Osteocyte (in vitro differentiated cells): ENCODE measurements around the gene TESK2. TPM values are rescaled to one million over a fixed set of nuclear protein-coding genes. Genes with fewer than 3 reads are reported as not detected.

Experiments used
- DNase-seq: peaks from one replicate; pipeline ENCODE4 v3.0.0; 2021; ENCODE audit warnings: mixed read lengths; ENCODE audit not compliant: unreplicated experiment; ENCODE audit errors: extremely low spot score
- H3K27ac Mint-ChIP-seq: one replicate; pipeline ENCODE4 v1.8.0; 2021; ENCODE audit warnings: mild to moderate bottlenecking, mixed read lengths; ENCODE audit not compliant: unreplicated experiment
- H3K27me3 Mint-ChIP-seq: one replicate; pipeline ENCODE4 v1.8.0; 2021; ENCODE audit warnings: mixed read lengths; ENCODE audit not compliant: unreplicated experiment
- H3K36me3 Mint-ChIP-seq: one replicate; pipeline ENCODE4 v1.8.0; 2021; ENCODE audit warnings: mixed read lengths; ENCODE audit not compliant: unreplicated experiment
- H3K4me1 Mint-ChIP-seq: one replicate; pipeline ENCODE4 v1.8.0; 2021; ENCODE audit warnings: mixed read lengths; ENCODE audit not compliant: unreplicated experiment
- H3K4me3 Mint-ChIP-seq: one replicate; pipeline ENCODE4 v1.8.0; 2021; ENCODE audit warnings: mild to moderate bottlenecking, moderate library complexity, mixed read lengths; ENCODE audit not compliant: unreplicated experiment
- H3K9me3 Mint-ChIP-seq: one replicate; pipeline ENCODE4 v1.8.0; 2021; ENCODE audit warnings: mixed read lengths; ENCODE audit not compliant: unreplicated experiment
- total RNA-seq: library from RNA; stranded (reverse); gene quantifications from 2 replicates; pipeline ENCODE4 v1.2.1, GENCODE V29; 2021
- TF ChIP-seq, protein P1 (sequence below): fragments of 200-600 bp; sonication (generic); IDR thresholded peaks from 2 replicates; pipeline ENCODE4 v1.5.0; 2021; ENCODE audit warnings: antibody characterized with exemption, mild to moderate bottlenecking, moderate library complexity

The TESK2 gene
- total RNA-seq, 1 donor from 2014 or later: 2.7 TPM

DNA sequence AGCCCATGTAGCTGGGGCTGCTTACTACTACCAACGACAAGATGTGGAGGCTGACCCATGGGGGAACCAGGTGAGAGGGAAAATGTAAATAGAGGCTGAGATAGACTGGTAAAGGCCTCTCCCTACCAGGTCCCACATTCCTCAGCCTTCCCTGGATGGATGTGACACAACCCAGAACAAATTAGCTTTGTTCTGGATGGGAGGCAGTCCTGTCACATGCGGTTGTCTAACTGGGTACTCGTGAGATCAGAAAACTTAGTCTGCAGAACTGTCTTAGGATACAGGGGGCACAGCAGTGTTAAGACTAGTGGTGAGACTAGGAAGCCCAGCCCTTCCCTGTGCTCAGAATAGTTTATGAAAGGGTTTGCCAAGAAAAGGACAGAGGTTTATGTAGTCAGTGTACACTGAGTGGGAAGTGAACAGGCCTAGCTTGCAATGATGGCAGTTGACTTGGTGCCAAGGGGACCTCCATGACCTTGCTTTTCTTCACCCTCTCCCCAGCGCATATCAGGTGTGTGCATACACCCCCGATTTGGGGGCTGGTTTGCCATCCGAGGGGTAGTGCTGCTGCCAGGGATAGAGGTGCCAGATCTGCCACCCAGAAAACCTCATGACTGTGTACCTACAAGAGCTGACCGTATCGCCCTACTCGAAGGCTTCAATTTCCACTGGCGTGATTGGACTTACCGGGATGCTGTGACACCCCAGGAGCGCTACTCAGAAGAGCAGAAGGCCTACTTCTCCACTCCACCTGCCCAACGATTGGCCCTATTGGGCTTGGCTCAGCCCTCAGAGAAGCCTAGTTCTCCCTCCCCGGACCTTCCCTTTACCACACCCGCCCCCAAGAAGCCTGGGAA, 17.6 kb upstream of the TESK2 start:
- TF ChIP-seq, protein P1, sequence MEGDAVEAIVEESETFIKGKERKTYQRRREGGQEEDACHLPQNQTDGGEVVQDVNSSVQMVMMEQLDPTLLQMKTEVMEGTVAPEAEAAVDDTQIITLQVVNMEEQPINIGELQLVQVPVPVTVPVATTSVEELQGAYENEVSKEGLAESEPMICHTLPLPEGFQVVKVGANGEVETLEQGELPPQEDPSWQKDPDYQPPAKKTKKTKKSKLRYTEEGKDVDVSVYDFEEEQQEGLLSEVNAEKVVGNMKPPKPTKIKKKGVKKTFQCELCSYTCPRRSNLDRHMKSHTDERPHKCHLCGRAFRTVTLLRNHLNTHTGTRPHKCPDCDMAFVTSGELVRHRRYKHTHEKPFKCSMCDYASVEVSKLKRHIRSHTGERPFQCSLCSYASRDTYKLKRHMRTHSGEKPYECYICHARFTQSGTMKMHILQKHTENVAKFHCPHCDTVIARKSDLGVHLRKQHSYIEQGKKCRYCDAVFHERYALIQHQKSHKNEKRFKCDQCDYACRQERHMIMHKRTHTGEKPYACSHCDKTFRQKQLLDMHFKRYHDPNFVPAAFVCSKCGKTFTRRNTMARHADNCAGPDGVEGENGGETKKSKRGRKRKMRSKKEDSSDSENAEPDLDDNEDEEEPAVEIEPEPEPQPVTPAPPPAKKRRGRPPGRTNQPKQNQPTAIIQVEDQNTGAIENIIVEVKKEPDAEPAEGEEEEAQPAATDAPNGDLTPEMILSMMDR: no peak
- H3K9me3 Mint-ChIP-seq: no peaks in the 10 kb centered on the region
- peaks cover 27% of the 10 kb centered on the region for H3K36me3 Mint-ChIP-seq
- H3K4me3 Mint-ChIP-seq: no peak overlapping the region
- no peaks in the 10 kb centered on the region for H3K27me3 Mint-ChIP-seq
- DNase-seq: no peak
- H3K27ac Mint-ChIP-seq: peak overlapping the region; percentile 47
- no peaks in the 10 kb centered on the region for H3K4me1 Mint-ChIP-seq

DNA sequence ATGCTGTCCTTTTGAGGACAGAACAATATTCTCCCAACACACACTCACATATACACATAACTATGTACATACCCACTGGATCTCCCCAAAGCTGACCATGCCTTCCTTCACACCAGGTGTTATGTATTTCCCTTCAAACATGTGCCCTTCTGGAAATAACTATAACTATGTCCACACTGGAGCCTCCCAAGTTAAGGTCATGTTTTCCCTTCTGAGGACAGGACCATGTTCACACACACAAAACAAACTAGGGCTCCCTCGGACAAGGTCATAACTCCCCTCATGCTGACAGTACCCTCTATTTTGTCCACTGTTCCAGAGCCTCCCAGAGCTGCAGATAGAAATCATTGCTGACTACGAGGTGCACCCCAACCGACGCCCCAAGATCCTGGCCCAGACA, 16.9 kb upstream of the TESK2 start:
- H3K27me3 Mint-ChIP-seq: no peaks in the 10 kb centered on the region
- H3K4me3 Mint-ChIP-seq: no peak overlapping the region
- TF ChIP-seq, protein P1: no peak
- no peaks in the 10 kb centered on the region for H3K9me3 Mint-ChIP-seq
- peaks cover 22% of the 10 kb centered on the region for H3K36me3 Mint-ChIP-seq
- peak overlapping the region; percentile 20 for H3K27ac Mint-ChIP-seq
- DNase-seq: no peak
- H3K4me1 Mint-ChIP-seq: no peaks in the 10 kb centered on the region

DNA sequence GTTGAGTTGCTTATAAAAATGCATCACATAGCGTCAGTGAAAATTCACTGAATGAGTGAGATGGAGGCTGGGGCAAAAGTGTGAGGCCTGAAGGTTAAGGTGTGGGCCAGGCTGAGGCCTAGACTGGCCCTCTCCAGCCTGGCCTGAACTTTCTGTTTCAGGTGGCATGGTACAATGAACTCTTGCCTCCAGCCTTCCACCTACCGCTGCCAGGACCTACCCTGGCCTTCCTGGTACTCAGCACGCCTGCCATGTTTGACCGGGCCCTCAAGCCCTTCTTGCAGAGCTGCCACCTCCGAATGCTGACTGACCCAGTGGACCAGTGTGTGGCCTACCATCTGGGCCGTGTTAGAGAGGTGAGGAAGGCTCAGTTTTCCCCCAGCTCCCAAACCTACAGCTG, 16.2 kb upstream of the TESK2 start:
- Mint-ChIP-seq H3K36me3 (peaks cover 20% of the 10 kb centered on the region), H3K4me3 (no peak overlapping the region), H3K9me3 (no peaks in the 10 kb centered on the region), H3K27me3 (no peaks in the 10 kb centered on the region), H3K4me1 (no peaks in the 10 kb centered on the region), H3K27ac (no peak overlapping the region)
- TF ChIP-seq, protein P1: no peak
- DNase-seq: no peak

DNA sequence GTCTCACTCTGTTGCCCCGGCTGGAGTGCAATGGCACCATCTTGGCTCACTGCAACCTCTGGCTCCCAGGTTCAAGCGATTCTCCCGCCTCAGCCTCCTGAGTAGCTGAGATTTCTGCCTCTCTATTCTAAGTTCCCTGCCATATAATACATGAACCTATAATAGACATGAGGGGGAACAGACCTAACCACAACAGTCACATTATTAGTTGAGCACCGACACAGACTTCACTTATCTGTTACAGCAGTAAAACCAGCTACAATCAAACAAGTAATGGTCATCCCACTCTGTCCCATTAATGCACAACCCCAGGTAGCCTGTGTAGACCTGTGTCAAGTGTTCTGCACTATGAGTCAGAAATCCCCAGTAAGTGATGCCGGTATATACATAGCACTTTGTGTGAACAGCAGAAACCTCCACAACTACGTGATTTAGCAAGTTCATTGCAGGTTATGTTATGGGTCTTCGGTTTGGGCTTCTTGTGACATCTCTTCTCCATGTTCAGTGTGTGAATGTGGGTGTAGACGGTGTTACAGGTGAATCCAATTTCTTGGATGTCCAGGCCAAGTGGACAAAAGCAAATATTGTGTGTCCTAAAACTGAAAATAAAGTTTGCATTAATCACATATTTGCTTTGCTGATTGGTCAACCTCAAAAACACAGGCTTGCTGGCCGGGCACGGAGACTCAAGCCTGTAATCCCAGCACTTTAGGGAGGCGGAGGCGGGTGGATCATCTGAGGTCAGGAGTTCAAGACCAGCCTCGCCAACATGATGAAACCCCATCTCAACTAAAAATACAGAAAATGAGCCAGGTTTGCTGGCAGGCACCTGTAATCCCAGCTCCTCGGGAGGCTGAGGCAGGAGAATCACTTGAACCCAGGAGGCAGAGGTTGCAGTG, 12.7 kb upstream of the TESK2 start:
- TF ChIP-seq, protein P1: no peak
- Mint-ChIP-seq H3K27ac (no peak overlapping the region), H3K36me3 (no peaks in the 10 kb centered on the region), H3K4me1 (peaks cover 23% of the 10 kb centered on the region), H3K4me3 (no peak overlapping the region), H3K9me3 (no peaks in the 10 kb centered on the region), H3K27me3 (no peaks in the 10 kb centered on the region)
- no peak for DNase-seq

DNA sequence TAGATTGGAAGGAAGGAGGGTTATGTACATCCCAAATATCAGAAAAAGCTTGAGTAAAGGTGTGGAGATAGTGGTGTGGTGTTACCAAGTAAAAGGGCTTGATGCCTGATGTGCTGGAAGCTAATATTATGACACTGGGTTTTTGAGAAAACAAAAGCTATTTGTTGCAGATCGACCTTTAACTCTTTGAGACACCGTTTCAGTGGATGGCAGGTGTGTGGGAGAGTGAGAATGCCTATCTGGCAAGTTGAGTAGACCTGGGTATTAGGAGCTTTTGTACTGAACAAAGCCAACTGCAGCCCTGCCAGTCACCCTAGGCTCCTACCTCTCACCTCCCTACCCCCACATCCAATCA, 10.5 kb upstream of the TESK2 start:
- H3K9me3 Mint-ChIP-seq: no peaks in the 10 kb centered on the region
- no peak overlapping the region for H3K27ac Mint-ChIP-seq
- peaks cover 23% of the 10 kb centered on the region for H3K4me1 Mint-ChIP-seq
- TF ChIP-seq, protein P1: no peak
- no peaks in the 10 kb centered on the region for H3K36me3 Mint-ChIP-seq
- H3K27me3 Mint-ChIP-seq: no peaks in the 10 kb centered on the region
- DNase-seq: no peak
- H3K4me3 Mint-ChIP-seq: peak overlapping the region; percentile 14
